ENCODE measurements around the gene TECPR2. TPM values are rescaled to one million over a fixed set of nuclear protein-coding genes. Genes with fewer than 3 reads are reported as not detected.
A peak's percentile ranks its signal among the peaks of the same experiment; 100 is the strongest.

TECPR2 gene
- total and polyA plus RNA-seq, 2 of the 13 experiments (the other 11 are each of a cell fraction or from before 2014, with no cell fraction given) = 3.5 to 5.7 TPM

DNA sequence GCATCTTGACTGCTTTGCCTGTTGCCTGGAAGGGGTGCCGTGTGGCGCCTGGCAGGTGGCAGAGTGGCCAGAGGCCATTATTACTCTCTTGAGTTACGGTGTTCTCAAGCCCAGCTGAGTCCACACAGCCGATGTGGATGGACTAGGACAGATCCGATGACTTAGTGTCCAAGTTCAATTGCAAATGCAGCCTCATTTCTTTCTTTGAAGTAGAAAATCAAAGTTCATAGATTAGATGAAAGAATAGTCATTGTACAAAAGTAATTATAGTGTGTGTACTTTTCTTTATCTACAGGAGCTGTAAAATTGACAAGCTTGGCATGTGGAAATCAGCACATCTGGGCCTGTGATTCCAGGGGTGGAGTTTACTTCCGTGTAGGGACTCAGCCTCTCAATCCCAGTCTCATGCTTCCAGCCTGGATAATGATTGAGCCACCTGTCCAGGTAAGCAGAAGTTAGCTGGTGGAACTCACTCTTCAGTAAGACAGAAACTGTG lies 102.2 kb downstream of the TECPR2 start (continued):
- TF ChIP-seq CHD4 (IDR thresholded peaks at IDR 0.05; ENCODE audit: borderline replicate concordance, low read length) = no peak
- TF ChIP-seq, protein P1, sequence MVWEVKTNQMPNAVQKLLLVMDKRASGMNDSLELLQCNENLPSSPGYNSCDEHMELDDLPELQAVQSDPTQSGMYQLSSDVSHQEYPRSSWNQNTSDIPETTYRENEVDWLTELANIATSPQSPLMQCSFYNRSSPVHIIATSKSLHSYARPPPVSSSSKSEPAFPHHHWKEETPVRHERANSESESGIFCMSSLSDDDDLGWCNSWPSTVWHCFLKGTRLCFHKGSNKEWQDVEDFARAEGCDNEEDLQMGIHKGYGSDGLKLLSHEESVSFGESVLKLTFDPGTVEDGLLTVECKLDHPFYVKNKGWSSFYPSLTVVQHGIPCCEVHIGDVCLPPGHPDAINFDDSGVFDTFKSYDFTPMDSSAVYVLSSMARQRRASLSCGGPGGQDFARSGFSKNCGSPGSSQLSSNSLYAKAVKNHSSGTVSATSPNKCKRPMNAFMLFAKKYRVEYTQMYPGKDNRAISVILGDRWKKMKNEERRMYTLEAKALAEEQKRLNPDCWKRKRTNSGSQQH (CRISPR knock-in tag; IDR thresholded peaks at IDR 0.05; ENCODE audit: low read depth) = no peak
- no peak for TF ChIP-seq SNAI1 (CRISPR knock-in tag; IDR thresholded peaks at IDR 0.05; ENCODE audit: borderline replicate concordance)
- TF ChIP-seq FOXK1 (CRISPR knock-in tag; IDR thresholded peaks at IDR 0.05; ENCODE audit: borderline replicate concordance, low read depth) = no peak
- TF ChIP-seq HOXA3 (CRISPR knock-in tag; IDR thresholded peaks at IDR 0.05) = peak; percentile 41; the same call in 1 of the 2 replicates
- TF ChIP-seq FOXA1 (IDR thresholded peaks at IDR 0.05) = peak; percentile 31; the same call in 1 of the 2 replicates
- TF ChIP-seq FOXA1 (CRISPR knock-in tag; IDR thresholded peaks at IDR 0.05) = peak; percentile 63
- TF ChIP-seq CCAR2 (optimal IDR thresholded peaks at IDR 0.05; ENCODE audit: low read depth, low read length) = no peak
- no peak for TF ChIP-seq EHMT2 (IDR thresholded peaks at IDR 0.05; ENCODE audit: borderline replicate concordance, low read depth, low read length)
- no peak for TF ChIP-seq ZSCAN25 (CRISPR knock-in tag; IDR thresholded peaks at IDR 0.05)
- no peak for TF ChIP-seq TAF15 (IDR thresholded peaks at IDR 0.05; ENCODE audit: low read depth, low read length, poor library complexity, severe bottlenecking)
- TF ChIP-seq ELF1 (CRISPR knock-in tag; IDR thresholded peaks at IDR 0.05) = 0 out of 2 replicates have a peak, but pooled peaks have one; percentile 41
- no peak for TF ChIP-seq ATF7-NPFF (CRISPR knock-in tag; IDR thresholded peaks at IDR 0.05; ENCODE audit: low read depth)
- no peak for TF ChIP-seq MATR3 (CRISPR knock-in tag; IDR thresholded peaks at IDR 0.05)
- TF ChIP-seq, protein P2, sequence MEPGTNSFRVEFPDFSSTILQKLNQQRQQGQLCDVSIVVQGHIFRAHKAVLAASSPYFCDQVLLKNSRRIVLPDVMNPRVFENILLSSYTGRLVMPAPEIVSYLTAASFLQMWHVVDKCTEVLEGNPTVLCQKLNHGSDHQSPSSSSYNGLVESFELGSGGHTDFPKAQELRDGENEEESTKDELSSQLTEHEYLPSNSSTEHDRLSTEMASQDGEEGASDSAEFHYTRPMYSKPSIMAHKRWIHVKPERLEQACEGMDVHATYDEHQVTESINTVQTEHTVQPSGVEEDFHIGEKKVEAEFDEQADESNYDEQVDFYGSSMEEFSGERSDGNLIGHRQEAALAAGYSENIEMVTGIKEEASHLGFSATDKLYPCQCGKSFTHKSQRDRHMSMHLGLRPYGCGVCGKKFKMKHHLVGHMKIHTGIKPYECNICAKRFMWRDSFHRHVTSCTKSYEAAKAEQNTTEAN (CRISPR knock-in tag; conservative IDR thresholded peaks at IDR 0.05) = no peak
- TF ChIP-seq, protein P3, sequence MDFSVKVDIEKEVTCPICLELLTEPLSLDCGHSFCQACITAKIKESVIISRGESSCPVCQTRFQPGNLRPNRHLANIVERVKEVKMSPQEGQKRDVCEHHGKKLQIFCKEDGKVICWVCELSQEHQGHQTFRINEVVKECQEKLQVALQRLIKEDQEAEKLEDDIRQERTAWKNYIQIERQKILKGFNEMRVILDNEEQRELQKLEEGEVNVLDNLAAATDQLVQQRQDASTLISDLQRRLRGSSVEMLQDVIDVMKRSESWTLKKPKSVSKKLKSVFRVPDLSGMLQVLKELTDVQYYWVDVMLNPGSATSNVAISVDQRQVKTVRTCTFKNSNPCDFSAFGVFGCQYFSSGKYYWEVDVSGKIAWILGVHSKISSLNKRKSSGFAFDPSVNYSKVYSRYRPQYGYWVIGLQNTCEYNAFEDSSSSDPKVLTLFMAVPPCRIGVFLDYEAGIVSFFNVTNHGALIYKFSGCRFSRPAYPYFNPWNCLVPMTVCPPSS (IDR thresholded peaks at IDR 0.05) = no peak
- TF ChIP-seq ZFP41 (CRISPR knock-in tag; IDR thresholded peaks at IDR 0.05; ENCODE audit: borderline replicate concordance) = no peak
- TF ChIP-seq BCL6 (CRISPR knock-in tag; IDR thresholded peaks at IDR 0.05) = peak; percentile 79
- no peak for TF ChIP-seq GLI4 (CRISPR knock-in tag; IDR thresholded peaks at IDR 0.05; ENCODE audit: borderline replicate concordance)
- no peak for TF ChIP-seq RARG (CRISPR knock-in tag; IDR thresholded peaks at IDR 0.05; ENCODE audit: low read depth)
- 0 out of 2 replicates have a peak, but pooled peaks have one; percentile 30 for TF ChIP-seq HDAC1 (CRISPR knock-in tag; IDR thresholded peaks at IDR 0.05)
- TF ChIP-seq KDM4B (CRISPR knock-in tag; IDR thresholded peaks at IDR 0.05) = no peak
- TF ChIP-seq KDM1A (CRISPR knock-in tag; IDR thresholded peaks at IDR 0.05) = no peak
- TF ChIP-seq, protein P4, sequence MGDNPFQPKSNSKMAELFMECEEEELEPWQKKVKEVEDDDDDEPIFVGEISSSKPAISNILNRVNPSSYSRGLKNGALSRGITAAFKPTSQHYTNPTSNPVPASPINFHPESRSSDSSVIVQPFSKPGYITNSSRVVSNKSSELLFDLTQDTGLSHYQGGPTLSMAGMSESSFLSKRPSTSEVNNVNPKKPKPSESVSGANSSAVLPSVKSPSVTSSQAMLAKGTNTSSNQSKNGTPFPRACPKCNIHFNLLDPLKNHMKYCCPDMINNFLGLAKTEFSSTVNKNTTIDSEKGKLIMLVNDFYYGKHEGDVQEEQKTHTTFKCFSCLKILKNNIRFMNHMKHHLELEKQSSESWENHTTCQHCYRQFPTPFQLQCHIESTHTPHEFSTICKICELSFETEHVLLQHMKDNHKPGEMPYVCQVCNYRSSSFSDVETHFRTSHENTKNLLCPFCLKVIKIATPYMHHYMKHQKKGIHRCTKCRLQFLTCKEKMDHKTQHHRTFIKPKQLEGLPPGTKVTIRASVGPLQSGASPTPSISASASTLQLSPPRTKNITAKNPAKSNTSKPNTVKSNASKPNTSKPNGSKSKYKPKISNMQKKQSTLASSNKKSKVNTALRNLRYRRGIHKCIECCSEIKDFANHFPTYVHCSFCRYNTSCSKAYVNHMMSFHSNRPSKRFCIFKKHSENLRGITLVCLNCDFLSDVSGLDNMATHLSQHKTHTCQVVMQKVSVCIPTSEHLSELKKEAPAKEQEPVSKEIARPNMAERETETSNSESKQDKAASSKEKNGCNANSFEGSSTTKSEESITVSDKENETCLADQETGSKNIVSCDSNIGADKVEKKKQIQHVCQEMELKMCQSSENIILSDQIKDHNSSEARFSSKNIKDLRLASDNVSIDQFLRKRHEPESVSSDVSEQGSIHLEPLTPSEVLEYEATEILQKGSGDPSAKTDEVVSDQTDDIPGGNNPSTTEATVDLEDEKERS (CRISPR knock-in tag; IDR thresholded peaks at IDR 0.05) = no peak
- no peak for TF ChIP-seq ZNF24 (IDR thresholded peaks at IDR 0.05)
- TF ChIP-seq ZNF737 (CRISPR knock-in tag; IDR thresholded peaks at IDR 0.05; ENCODE audit: borderline replicate concordance) = no peak
